Adrenal gland (tissue), 12 donors: Measurements from ENCODE around the gene SLC12A9. TPM values are rescaled to one million over a fixed set of nuclear protein-coding genes. Genes with fewer than 3 reads are reported as not detected.

ENCODE experiments used
- DNase-seq, 7 donors: peaks; one replicate each; pipeline ENCODE4 v3.0.0-alpha.2; 2019 to 2020
- H3K27ac ChIP-seq, 5 donors: fragments of 200-600 bp; sonication (generic) in 4 of 5; 1 replicate in 3 of 5; 2 replicates in 2 of 5; pipeline versions ENCODE4 v1.5.1 to v1.8.0; 2016 to 2020; ENCODE audit warnings: mild to moderate bottlenecking in 1 of 5
- H3K27me3 ChIP-seq: fragments of 200-600 bp; 2 replicates; pipeline ENCODE4 v1.8.0; 2021
- H3K36me3 ChIP-seq, 2 donors: fragments of 200-600 bp; replicated peaks in 1 of 2; 1 replicate in 1 of 2; 2 replicates in 1 of 2; pipeline versions ENCODE4 v1.5.1 to v1.8.0; 2018 to 2022
- H3K4me1 ChIP-seq, 2 donors: fragments of 200-600 bp; replicated peaks in 1 of 2; 1 replicate in 1 of 2; 2 replicates in 1 of 2; pipeline versions ENCODE4 v1.5.1 to v1.8.0; 2018 to 2021
- H3K4me3 ChIP-seq, 4 donors: fragments of 200-600 bp; sonication (generic) in 3 of 4; one replicate each; pipeline ENCODE4 v1.5.1; 2016 to 2018
- H3K9me3 ChIP-seq, 3 donors: fragments of 200-600 bp; sonication (generic) in 1 of 3; replicated peaks in 1 of 3; 1 replicate in 2 of 3; 2 replicates in 1 of 3; pipeline versions ENCODE4 v1.5.1 to v1.8.0; 2016 to 2021
- POLR2A ChIP-seq, 2 donors: fragments of 450-650 bp; IDR thresholded peaks; one replicate each; pipeline ENCODE4 v1.6.1; 2017; ENCODE audit warnings: antibody characterized with exemption in 2 of 2, mild to moderate bottlenecking in 2 of 2, moderate library complexity in 1 of 2
- WGBS, 4 donors: extraction: QIAGEN DNeasy Blood & Tissue Kit in 2 of 4; methylation state at CpG; one replicate each; pipeline versions ENCODE4 v1.1.5 to v1.1.7; 2013 to 2017; 5-methylcytosine and 5-hydroxymethylcytosine counted together
- intact Hi-C, 2 donors: fragments of 100-400 bp; cut with DNase I; formaldehyde crosslinking; loops; one replicate each; pipeline versions ENCODE4 v1.14.1 to v1.15.0; 2022 to 2023
- polyA plus RNA-seq, 3 donors: library from polyadenylated mRNA; stranded (reverse); fragments of 200-250 nt in 2 of 3; fragments of 350-450 nt in 1 of 3; fragmentation: Illumina TruSeq in 1 of 3; extraction: RNeasy Lipid Tissue Mini Kit (QIAGEN cat#74804) in 1 of 3; gene quantifications; one replicate each; pipeline ENCODE4 v1.2.3, GENCODE V29; 2013 to 2014
- total RNA-seq, 9 donors: library from RNA; depleted of rRNA in 4 of 9; stranded (reverse); fragments of >200 nt in 4 of 9; fragments of 120-200 nt in 1 of 9; fragmentation: NEBNext Ultra II Directional in 1 of 9; extraction: Animal tissue kit (Norgen Biotek cat#: 25700) in 1 of 9; gene quantifications; one replicate each; pipeline versions ENCODE4 v1.1.0 to v1.2.4, GENCODE V29; 2013 to 2023
- TF ChIP-seq, protein P1 (sequence below), 6 experiments: fragments of 450-650 bp in 4 of 6; fragments of 200-600 bp in 2 of 6; sonication (generic) in 1 of 6; IDR thresholded peaks; 1 replicate in 5 of 6; 2 replicates in 1 of 6; pipeline versions ENCODE4 v1.5.1 to v1.8.0; 2016 to 2021; ENCODE audit warnings: antibody characterized with exemption in 6 of 6, mild to moderate bottlenecking in 2 of 6, moderate library complexity in 1 of 6
- donor health status: healthy with polysubstance abuse.
- donor health status: Bipolar disorder and iron deficiency.
- donor health status: DM: yes; HTN: yes; CAD: no.
- donor health status: DM: no; HTN: no; CAD: no.
- donor health status: DM: no; HTN: no; CAD: no.
- donor health status: DM: yes; HTN: yes; CAD: no.

The SLC12A9 gene
- total and polyA plus RNA-seq, 12 donors = 6.1 to 60.3 (median 20.2) TPM

DNA sequence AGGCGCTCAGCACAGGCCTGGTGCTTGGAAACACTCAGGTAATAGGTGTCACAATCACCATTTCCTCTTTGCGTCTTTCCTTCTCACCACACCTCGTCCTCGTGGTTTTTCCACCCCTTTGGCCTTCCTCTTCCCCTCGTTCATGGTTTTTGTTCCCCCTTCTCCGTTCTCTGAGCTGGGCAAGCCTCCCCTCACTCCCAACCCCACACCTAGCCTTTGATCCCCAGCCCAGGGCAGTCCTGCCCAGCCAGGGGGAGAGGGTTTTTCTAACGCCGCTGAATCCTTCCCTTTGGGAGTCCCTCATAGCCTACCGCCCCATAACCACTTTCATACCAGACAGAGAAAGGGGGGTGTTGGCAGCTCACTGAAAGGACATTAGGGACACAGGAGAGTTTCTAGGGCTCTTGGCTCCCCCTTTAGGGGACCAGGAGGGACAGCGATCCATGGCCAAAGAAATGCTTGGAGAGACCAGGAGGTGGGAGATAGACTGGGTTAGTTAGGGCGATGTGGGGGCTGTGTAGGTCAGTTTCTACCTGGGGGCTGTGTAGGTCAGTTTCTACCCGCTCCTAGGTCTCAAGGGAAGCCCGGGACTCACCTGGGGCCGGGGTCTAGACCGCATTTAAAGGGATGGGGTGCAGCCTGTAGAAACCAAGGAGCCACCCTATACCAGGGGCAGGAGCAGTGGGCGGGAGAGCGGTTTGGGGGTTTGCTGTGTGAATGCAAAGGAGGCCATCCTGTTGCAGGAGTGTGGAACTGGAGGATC, 26.6 kb upstream of the SLC12A9 start:
- intact Hi-C loops = no loop called here
- Histone ChIP-seq H3K36me3 (peaks cover 0 to 26% of the 10 kb centered on the region in 2 donors), H3K27ac (peak overlapping the region in 4 of 5 donors; percentile 52 to 93 (median 77)), H3K4me3 (peak overlapping the region in 3 of 4 donors; percentile 45 to 88 (median 75)), H3K9me3 (no peaks in the 10 kb centered on the region), H3K4me1 (peaks cover 22 to 39% of the 10 kb centered on the region in 2 donors), H3K27me3 (no peaks in the 10 kb centered on the region)
- TF ChIP-seq, protein P1, sequence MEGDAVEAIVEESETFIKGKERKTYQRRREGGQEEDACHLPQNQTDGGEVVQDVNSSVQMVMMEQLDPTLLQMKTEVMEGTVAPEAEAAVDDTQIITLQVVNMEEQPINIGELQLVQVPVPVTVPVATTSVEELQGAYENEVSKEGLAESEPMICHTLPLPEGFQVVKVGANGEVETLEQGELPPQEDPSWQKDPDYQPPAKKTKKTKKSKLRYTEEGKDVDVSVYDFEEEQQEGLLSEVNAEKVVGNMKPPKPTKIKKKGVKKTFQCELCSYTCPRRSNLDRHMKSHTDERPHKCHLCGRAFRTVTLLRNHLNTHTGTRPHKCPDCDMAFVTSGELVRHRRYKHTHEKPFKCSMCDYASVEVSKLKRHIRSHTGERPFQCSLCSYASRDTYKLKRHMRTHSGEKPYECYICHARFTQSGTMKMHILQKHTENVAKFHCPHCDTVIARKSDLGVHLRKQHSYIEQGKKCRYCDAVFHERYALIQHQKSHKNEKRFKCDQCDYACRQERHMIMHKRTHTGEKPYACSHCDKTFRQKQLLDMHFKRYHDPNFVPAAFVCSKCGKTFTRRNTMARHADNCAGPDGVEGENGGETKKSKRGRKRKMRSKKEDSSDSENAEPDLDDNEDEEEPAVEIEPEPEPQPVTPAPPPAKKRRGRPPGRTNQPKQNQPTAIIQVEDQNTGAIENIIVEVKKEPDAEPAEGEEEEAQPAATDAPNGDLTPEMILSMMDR (IDR thresholded peaks at IDR 0.05) = peak in 2 of 6 experiments; percentile 25 to 31
- no peak for TF ChIP-seq POLR2A (IDR thresholded peaks at IDR 0.05)
- 12 to 22% (median 15%) methylated on average over 15 to 17 of the region's 17 CpGs for WGBS, 4 donors
- DNase-seq = peak in 1 of 7 donors; percentile 57

GRCh38 chr7:100826514-100827329, 25.8 kb upstream of the SLC12A9 start:
- Histone ChIP-seq H3K4me3 (peak overlapping the region; percentile 45 to 88 (median 60)), H3K27ac (peak overlapping the region in 4 of 5 donors; percentile 58 to 93 (median 77)), H3K36me3 (peaks cover 0 to 18% of the 10 kb centered on the region in 2 donors), H3K27me3 (no peaks in the 10 kb centered on the region), H3K9me3 (no peaks in the 10 kb centered on the region), H3K4me1 (peaks cover 22 to 39% of the 10 kb centered on the region in 2 donors)
- peak in 1 of 2 donors; percentile 5 for TF ChIP-seq POLR2A (IDR thresholded peaks at IDR 0.05)
- TF ChIP-seq, protein P1 (IDR thresholded peaks at IDR 0.05) = no peak
- DNase-seq = peak in 1 of 7 donors; percentile 48
- intact Hi-C loops = no loop called here
- WGBS, 4 donors = 0 to 2% (median 1%) methylated on average over 18 to 70 of the region's 71 CpGs

- peak; percentile 91 to 94 (median 93) for DNase-seq
- Histone ChIP-seq H3K36me3 (peaks cover 0 to 10% of the 10 kb centered on the region in 2 donors), H3K9me3 (no peaks in the 10 kb centered on the region), H3K27me3 (no peaks in the 10 kb centered on the region), H3K27ac (peak within 1 kb of the TSS in 4 of 5 donors; percentile 58 to 93 (median 77)), H3K4me3 (peak within 1 kb of the TSS; percentile 45 to 88 (median 60)), H3K4me1 (peaks cover 21 to 33% of the 10 kb centered on the region in 2 donors)
- intact Hi-C loops = no loop called here
- TF ChIP-seq, protein P1 (IDR thresholded peaks at IDR 0.05) = peak in 5 of 6 experiments; percentile 20 to 44 (median 30)
- TF ChIP-seq POLR2A (IDR thresholded peaks at IDR 0.05) = peak; percentile 40 to 50
- 0 to 2% (median 1%) methylated on average over 26 to 79 of the region's 80 CpGs for WGBS, 4 donors
Observed at GRCh38 chr7:100827330-100828226, 24.9 kb upstream of the SLC12A9 start, which contains the start of gene EPHB4. TSS of gene EPHB4 (minus strand) at chr7:100827523. CDS start at chr7:100827030, 493 bp downstream.
